GM19452 (cell line): Measurements from ENCODE around the gene ELOVL6.
A peak's percentile ranks its signal among the peaks of the same experiment; 100 is the strongest.
"Not testable (repeated sequence)": the region's sequence is repeated elsewhere in the genome, so short reads cannot be mapped to it uniquely, and the experiment has no call there.

Experiments used
- ATAC-seq: cut with Tn5 transposase; IDR thresholded peaks from one replicate; pipeline ENCODE4 v1.9.1; 2021; ENCODE audit not compliant: unreplicated experiment

ELOVL6 gene

DNA sequence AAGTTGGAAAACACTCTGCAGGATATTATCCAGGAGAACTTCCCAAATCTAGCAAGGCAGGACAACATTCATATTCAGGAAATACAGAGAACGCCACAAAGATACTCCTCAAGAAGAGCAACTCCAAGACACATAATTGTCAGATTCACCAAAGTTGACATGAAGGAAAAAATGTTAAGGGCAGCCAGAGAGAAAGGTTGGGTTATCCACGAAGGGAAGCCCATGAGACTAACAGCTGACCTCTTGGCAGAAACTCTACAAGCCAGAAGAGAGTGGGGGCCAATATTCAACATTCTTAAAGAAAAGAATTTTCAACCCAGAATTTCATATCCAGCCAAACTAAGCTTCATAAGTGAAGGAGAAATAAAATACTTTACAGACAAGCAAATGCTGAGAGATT is 120.3 kb downstream of the ELOVL6 start:
- not testable (repeated sequence) for ATAC-seq

- not testable (repeated sequence) for ATAC-seq
These were observed 121.6 kb downstream of the ELOVL6 start for GRCh38 chr4:110076828-110077227.

- ATAC-seq = no peak
These were observed 122.5 kb downstream of the ELOVL6 start for GRCh38 chr4:110075891-110076290.

DNA sequence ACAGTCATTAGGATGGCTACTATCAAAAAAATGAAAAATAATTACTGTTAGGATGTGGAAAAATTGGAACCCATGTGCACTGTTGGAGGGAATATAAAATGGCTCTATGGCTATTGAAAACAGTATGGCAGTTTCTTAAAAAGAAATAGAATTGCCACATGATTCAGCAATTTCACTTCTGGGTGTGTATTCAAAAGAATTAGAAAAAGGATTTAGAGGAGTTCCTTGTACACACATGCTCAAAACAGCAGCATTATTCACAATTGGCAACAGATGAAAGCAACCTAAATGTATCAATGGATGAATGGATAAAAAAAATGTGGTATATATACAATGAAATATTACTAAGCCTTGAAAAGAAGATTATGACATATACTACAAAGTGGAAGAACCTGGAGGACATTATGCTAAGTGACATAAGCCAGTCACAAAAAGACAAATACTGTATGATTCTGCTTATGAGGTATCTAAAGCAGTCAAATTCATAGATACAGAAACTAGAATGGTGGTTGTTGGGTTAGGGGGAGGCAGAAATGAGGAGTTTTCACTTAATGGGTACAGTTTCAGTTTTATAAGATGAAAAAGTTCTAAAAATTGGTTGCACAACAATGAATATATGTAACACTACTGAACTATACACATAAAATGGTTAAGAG is 123.2 kb downstream of the ELOVL6 start:
- no peak for ATAC-seq

DNA sequence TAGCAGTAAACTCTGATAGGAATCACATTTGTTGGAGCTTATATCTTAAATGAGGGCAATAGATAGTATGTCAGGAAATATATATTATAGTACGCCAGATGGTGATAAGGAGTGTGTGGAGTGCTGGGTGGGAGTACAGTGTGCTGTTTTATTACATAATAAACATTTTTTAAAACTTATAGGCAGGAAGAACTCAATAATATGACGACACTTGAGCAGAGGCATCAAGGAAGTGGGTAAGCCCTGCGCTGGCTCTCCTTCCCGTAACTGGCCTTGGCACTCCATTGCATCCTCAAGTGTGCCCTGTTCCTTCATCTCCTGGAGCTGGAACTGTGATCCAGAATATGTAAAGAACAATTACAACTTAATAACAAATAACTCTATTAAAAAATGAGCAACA is 123.8 kb downstream of the ELOVL6 start:
- ATAC-seq = no peak

- ATAC-seq = no peak
These were observed 125.2 kb downstream of the ELOVL6 start for GRCh38 chr4:110073053-110073845.

DNA sequence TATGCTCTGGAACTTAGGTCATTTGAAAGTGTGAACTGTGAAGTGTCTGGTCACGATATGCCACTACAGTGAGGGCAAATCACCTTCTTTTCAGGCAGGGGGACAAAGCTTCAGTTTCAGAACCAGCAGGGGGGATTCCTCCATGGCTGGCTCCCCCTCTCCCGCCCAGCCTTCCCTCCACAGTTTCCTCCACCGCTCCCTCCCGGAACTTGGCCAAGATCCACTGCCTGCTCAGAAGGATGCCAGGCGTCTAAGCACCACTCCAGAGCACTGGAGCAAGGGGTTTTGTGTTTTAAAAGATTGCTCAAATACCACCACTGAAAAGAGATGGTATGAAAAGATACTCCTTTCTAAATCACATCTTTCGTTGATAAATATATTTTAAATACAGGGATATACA is 126.9 kb downstream of the ELOVL6 start:
- no peak for ATAC-seq

DNA sequence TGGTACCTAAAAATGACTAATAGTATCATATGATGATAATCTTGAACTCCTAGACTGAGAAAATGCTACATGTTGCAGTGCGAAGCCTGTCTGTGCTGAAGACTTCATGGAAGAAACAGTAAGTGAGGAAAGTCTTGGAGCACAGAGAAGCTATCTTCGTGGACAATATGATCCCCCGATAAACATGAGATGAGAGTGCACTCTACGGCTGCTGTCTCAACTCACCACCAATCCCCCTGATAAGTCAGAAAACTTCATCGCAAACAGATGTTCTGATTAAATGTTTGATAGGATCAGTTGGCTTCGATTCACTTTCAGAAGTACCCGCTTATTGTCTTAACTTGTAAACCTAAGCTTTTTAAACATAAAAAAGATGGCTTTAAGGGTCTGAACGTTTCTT is 130.2 kb downstream of the ELOVL6 start:
- no peak for ATAC-seq

GRCh38 chr4:110064934-110065333 is 133.5 kb downstream of the ELOVL6 start:
- ATAC-seq = no peak

GRCh38 chr4:110064295-110064694 is 134.1 kb downstream of the ELOVL6 start:
- ATAC-seq = no peak

- no peak for ATAC-seq
These were observed 136.2 kb downstream of the ELOVL6 start for GRCh38 chr4:110062166-110062565.

- no peak for ATAC-seq
These were observed 137.3 kb downstream of the ELOVL6 start for GRCh38 chr4:110061076-110061475.

GRCh38 chr4:110059556-110060191 is 138.7 kb downstream of the ELOVL6 start:
- peak; percentile 79 for ATAC-seq

GRCh38 chr4:110058677-110059076 is 139.7 kb downstream of the ELOVL6 start:
- no peak for ATAC-seq

- peak; percentile 75 for ATAC-seq
These were observed 143.2 kb downstream of the ELOVL6 start for GRCh38 chr4:110055158-110055768.

DNA sequence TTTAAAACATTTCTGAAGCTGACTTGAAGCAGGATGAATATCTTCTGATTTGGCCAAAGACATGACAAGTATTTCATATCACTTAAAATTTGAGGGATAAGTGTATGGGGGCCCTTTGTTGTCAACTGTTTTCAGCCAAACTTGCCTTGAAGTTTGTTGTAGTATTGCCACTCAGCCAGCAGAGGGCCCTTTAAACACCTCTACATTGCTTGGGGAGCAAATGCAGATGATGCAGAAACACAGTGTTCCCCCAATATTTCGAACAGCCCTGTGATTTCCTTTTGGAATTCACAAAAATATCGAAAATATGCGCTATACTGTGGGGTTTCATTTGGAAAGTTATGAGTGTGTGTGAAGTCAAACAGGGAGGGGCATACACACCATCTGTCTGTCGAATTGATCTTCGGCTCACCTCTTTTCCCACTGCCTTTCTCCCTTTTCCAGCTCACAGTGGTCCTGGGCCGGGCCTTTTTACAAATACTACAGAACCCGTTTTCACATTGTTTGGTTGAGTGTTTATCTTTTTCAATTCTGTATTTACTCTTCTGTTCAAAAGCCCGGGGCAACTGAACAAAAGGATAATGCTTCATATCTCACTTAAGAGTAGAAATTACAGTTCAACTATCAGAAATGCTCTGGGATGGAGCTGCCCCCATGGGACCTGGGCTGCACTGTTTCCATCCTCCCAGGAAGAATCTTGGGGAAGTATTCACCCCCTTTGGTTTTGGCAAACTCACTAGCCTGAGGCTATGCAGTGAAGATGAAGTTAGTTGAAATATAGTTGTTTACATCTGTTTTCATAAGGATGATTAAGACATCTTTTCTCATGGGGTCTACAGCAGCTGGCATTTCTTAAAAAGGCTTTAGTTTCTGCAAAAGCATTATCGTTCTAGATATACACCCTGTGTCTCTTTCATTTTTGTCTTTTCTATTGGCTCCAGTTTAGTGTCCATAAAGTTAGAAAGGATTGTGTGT is 148.2 kb downstream of the ELOVL6 start:
- no peak for ATAC-seq

DNA sequence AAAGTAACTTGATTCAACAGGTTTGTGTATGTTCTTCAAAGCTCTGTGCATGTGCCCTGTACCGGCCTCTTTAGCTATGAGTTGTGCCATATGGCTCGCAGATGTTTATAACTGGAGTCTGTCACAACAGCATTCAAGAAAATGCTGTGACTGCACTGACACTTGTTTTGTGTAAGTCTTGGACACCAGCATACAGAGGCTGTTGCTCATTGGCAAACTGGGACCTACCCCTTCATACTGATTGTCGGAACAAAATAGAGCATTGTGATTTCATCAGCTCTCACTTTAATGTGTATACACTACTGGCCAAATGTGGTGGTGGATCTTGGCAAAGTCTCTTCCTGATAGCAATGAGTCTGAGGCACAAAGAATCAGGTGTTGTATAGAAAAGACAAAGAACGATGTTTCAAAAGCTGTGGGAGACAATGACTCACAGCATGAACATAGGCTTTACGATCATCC is 151.8 kb downstream of the ELOVL6 start:
- ATAC-seq = no peak

DNA sequence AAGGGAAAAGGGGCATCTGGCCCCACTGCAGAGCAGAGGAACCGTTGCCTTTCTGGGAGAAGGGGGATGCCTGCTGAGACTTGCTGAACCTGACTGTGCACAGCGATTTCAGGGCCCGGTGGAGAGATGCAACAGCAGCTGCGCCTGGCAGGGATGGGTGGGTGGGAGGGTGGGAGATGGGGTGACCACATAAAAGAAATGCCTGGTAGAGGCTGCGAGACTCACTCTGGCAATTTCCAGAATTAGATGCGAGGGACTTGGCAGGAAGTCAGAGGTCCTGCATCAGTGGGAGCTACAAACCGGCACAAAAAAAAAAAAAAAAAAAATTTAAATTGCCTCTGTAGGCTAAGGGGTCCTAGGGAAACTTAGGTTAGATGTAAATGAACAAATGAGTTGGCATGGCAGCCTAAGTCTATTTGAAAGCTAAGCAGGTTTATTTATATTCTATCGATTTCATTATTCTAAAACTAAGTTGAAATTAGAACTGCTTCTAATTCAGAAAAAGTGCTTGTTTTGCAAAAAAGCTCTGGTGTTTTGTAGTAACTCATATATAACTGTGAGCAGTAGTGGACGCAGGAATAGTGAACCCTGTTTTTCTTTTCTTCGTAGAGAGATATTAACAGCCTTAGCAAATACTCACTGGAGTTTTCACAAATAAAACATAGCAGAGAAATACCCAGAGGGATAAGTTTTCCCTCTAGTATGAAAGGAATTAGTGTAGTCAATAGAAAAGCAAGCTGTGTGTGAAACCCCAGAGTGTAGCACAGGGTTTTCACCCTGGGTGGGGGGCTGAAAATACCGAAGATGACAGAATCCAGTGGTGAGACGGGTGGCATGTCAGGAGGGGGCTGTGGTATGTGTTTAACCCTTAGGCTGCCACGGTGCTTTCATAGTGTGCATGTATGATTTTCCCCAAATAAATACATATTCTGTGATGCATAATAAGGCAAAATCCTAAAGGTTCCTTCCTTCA is 155.6 kb downstream of the ELOVL6 start:
- ATAC-seq = no peak

- no peak for ATAC-seq
These were observed 156.7 kb downstream of the ELOVL6 start for GRCh38 chr4:110041735-110042134.
